ENCODE results near the gene DGKK.

The DGKK gene, protein sequence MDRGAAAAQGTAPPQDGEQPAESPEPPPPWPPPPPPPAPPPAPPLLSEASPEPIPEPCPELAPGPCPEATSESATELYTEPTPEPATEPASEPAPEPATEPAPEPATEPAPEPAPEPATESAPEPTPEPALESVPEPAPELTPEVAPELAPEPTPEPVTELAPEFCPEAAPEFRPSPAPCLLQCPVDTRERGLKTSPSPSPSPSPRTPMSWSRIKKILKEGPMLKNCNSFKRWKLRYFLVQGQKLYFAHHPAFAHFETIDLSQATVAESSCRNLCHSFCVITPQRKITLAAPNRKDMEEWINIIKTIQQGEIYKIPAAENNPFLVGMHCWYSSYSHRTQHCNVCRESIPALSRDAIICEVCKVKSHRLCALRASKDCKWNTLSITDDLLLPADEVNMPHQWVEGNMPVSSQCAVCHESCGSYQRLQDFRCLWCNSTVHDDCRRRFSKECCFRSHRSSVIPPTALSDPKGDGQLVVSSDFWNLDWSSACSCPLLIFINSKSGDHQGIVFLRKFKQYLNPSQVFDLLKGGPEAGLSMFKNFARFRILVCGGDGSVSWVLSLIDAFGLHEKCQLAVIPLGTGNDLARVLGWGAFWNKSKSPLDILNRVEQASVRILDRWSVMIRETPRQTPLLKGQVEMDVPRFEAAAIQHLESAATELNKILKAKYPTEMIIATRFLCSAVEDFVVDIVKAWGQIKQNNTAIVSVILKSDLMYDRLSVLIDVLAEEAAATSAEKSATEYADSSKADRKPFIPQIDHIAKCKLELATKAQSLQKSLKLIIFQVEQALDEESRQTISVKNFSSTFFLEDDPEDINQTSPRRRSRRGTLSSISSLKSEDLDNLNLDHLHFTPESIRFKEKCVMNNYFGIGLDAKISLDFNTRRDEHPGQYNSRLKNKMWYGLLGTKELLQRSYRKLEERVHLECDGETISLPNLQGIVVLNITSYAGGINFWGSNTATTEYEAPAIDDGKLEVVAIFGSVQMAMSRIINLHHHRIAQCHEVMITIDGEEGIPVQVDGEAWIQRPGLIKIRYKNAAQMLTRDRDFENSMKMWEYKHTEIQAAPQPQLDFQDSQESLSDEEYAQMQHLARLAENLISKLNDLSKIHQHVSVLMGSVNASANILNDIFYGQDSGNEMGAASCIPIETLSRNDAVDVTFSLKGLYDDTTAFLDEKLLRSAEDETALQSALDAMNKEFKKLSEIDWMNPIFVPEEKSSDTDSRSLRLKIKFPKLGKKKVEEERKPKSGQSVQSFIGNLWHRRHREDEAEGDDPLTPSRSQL

DNA sequence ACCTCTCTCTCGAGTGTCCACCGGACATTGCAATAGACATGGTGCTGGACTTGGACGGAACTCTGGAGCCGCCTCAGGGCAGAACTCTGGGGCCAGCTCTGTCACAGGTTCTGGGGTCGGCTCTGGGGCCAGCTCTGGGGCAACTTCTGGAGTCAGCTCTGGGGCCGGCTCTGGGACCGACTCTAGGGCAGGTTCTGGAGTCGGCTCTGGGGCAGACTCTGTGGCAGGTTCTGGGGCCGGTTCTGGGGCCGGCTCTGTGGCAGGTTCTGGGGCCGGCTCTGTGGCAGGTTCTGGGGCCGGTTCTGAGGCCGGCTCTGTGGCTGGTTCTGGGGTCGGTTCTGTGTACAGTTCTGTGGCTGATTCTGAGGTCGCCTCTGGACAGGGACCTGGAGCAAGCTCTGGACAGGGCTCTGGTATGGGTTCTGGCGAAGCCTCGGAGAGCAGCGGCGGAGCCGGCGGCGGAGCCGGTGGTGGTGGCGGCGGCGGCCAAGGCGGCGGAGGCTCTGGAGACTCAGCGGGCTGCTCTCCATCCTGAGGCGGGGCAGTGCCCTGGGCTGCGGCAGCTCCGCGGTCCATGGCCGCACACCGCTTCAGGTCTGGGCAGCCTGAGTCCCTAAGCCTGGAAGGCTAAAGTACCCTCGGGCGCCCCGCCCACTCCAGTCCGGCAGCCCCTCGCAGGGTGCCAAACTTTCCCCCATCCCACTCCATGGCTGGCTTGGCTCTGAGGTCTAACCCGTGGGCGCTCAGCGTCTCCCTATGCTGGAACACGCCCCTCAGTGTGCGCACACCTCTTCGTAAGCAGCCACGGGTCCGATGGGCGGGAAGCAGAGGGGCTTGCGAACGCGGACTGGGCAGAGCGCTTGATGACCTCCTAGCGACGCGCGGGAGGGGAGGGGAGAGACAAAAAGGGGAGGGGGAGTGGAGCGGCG, at the start of gene DGKK:
Gene DGKK (minus strand): TSS at position 723 of the 929 bp plus-strand sequence. CDS start 147 bp downstream, at position 576.
- Histone ChIP-seq H4K20me1 (ENCODE audit: insufficient read depth, low read length) (no peaks in the 10 kb centered on the region), H3K27me3 (ENCODE audit: insufficient read depth, low read length) (no peaks in the 10 kb centered on the region), H3K27ac (ENCODE audit: low read depth, low read length, poor library complexity, severe bottlenecking) (no peak within 1 kb of the TSS), H3K9ac (ENCODE audit: low read length) (no peak within 1 kb of the TSS), H3K4me3 (ENCODE audit: low read depth, low read length, poor library complexity, severe bottlenecking) (no peak within 1 kb of the TSS), H3K79me2 (ENCODE audit: insufficient read depth, low read length) (no peaks in the 10 kb centered on the region), H3K9me3 (ENCODE audit: low read length) (no peaks in the 10 kb centered on the region), H3K4me1 (ENCODE audit: insufficient read depth, low read length, severe bottlenecking) (no peaks in the 10 kb centered on the region), H3K36me3 (ENCODE audit: insufficient read depth, low read length) (no peaks in the 10 kb centered on the region), H3K4me2 (ENCODE audit: low read length) (no peak within 1 kb of the TSS), H3F3A (ENCODE audit: insufficient read depth, low read length) (no peaks in the 10 kb centered on the region), H3K9me2 (ENCODE audit: low read depth, low read length) (no peaks in the 10 kb centered on the region), H2AFZ (ENCODE audit: low read length) (no peak within 1 kb of the TSS)
- TF ChIP-seq, protein P1, sequence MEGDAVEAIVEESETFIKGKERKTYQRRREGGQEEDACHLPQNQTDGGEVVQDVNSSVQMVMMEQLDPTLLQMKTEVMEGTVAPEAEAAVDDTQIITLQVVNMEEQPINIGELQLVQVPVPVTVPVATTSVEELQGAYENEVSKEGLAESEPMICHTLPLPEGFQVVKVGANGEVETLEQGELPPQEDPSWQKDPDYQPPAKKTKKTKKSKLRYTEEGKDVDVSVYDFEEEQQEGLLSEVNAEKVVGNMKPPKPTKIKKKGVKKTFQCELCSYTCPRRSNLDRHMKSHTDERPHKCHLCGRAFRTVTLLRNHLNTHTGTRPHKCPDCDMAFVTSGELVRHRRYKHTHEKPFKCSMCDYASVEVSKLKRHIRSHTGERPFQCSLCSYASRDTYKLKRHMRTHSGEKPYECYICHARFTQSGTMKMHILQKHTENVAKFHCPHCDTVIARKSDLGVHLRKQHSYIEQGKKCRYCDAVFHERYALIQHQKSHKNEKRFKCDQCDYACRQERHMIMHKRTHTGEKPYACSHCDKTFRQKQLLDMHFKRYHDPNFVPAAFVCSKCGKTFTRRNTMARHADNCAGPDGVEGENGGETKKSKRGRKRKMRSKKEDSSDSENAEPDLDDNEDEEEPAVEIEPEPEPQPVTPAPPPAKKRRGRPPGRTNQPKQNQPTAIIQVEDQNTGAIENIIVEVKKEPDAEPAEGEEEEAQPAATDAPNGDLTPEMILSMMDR (IDR thresholded peaks at IDR 0.05; ENCODE audit: low read length), result no peak
- no peak for TF ChIP-seq EZH2 (IDR thresholded peaks at IDR 0.05; ENCODE audit: borderline replicate concordance, low read length)

DNA sequence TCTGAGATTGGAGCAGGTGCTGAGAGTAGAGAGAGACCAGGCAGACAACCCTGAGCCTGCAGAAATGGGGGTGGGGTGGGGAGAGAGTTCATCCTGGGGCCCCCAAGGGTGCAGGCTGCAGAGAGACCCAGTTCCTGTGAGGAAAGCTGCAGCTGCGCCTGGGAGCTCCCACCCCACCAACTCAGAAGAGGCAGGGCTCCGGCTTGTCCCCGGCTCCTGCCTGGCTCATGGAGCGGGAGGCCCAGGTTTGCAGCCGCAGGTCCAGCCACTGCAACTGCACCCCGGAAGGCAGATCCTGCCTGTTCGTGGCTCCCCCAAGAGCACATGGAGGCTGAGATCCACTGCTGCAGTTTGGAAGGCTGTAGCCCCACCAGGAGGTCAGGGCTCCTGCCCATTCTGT, 44.2 kb upstream of the DGKK start:
- Histone ChIP-seq H3F3A (ENCODE audit: insufficient read depth, low read length) (no peaks in the 10 kb centered on the region), H3K9ac (ENCODE audit: low read length) (no peak overlapping the region), H2AFZ (ENCODE audit: low read length) (no peak overlapping the region), H3K27me3 (ENCODE audit: insufficient read depth, low read length) (no peaks in the 10 kb centered on the region), H3K9me2 (ENCODE audit: low read depth, low read length) (no peaks in the 10 kb centered on the region), H3K27ac (ENCODE audit: low read depth, low read length, poor library complexity, severe bottlenecking) (no peak overlapping the region), H3K4me1 (ENCODE audit: insufficient read depth, low read length, severe bottlenecking) (no peaks in the 10 kb centered on the region), H3K4me3 (ENCODE audit: low read depth, low read length, poor library complexity, severe bottlenecking) (no peak overlapping the region), H3K4me2 (ENCODE audit: low read length) (no peak overlapping the region), H4K20me1 (ENCODE audit: insufficient read depth, low read length) (no peaks in the 10 kb centered on the region), H3K9me3 (ENCODE audit: low read length) (no peaks in the 10 kb centered on the region), H3K36me3 (ENCODE audit: insufficient read depth, low read length) (no peaks in the 10 kb centered on the region), H3K79me2 (ENCODE audit: insufficient read depth, low read length) (no peaks in the 10 kb centered on the region)
- TF ChIP-seq, protein P1 (IDR thresholded peaks at IDR 0.05; ENCODE audit: low read length), result no peak
- no peak for TF ChIP-seq EZH2 (IDR thresholded peaks at IDR 0.05; ENCODE audit: borderline replicate concordance, low read length)
